ENCODE data around the gene KCNJ9.

DNA sequence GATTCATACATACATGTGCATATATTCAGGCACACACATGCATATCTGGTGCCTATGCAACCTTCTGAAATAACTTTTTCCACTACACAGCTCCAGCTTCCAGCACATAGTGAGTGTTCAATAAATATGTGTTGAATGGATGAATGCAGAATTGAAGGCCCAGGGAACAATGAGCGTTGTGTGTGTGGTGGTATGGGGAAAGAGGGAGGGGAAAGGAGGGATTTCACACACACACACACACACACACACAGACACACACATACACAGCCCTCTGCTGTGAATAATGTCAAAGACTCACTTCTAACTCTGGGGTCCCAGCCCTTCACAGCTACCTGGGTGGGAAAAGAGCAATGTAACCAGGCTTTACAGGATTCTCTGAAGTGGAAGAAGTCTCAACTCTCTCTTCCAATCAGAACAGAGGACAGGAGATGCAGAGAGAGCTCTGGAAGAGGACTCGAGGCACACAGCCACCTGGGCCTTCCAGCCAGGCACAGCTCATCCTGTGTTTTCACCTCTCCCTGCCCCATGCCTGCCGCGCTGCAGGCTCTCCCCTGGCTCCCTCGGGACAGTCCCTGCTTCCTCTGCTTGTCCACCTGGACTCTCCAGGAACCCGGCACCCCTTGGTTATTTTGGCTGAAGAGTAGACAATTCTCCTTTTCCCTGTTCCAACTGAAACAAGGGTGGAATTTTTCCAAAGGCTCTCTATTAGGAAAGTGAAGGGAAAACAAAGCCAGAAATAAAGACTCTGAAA, 22.5 kb downstream of the KCNJ9 start:
- TF ChIP-seq, protein P1, sequence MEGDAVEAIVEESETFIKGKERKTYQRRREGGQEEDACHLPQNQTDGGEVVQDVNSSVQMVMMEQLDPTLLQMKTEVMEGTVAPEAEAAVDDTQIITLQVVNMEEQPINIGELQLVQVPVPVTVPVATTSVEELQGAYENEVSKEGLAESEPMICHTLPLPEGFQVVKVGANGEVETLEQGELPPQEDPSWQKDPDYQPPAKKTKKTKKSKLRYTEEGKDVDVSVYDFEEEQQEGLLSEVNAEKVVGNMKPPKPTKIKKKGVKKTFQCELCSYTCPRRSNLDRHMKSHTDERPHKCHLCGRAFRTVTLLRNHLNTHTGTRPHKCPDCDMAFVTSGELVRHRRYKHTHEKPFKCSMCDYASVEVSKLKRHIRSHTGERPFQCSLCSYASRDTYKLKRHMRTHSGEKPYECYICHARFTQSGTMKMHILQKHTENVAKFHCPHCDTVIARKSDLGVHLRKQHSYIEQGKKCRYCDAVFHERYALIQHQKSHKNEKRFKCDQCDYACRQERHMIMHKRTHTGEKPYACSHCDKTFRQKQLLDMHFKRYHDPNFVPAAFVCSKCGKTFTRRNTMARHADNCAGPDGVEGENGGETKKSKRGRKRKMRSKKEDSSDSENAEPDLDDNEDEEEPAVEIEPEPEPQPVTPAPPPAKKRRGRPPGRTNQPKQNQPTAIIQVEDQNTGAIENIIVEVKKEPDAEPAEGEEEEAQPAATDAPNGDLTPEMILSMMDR (IDR thresholded peaks at IDR 0.05; ENCODE audit: low read depth, low read length, missing input control): no peak
- TF ChIP-seq TAF1 (conservative IDR thresholded peaks at IDR 0.05) (no peak), GABPA (IDR thresholded peaks at IDR 0.05 in 1 of 2, conservative IDR thresholded peaks at IDR 0.05 in 1 of 2) (no peak), RXRA (IDR thresholded peaks at IDR 0.05) (no peak), SP1 (IDR thresholded peaks at IDR 0.05) (no peak), RAD21 (IDR thresholded peaks at IDR 0.05) (no peak), JUND (IDR thresholded peaks at IDR 0.05) (no peak), HNF4A (conservative IDR thresholded peaks at IDR 0.05) (no peak), HNF4G (IDR thresholded peaks at IDR 0.05) (no peak)
- TF ChIP-seq, protein P2, sequence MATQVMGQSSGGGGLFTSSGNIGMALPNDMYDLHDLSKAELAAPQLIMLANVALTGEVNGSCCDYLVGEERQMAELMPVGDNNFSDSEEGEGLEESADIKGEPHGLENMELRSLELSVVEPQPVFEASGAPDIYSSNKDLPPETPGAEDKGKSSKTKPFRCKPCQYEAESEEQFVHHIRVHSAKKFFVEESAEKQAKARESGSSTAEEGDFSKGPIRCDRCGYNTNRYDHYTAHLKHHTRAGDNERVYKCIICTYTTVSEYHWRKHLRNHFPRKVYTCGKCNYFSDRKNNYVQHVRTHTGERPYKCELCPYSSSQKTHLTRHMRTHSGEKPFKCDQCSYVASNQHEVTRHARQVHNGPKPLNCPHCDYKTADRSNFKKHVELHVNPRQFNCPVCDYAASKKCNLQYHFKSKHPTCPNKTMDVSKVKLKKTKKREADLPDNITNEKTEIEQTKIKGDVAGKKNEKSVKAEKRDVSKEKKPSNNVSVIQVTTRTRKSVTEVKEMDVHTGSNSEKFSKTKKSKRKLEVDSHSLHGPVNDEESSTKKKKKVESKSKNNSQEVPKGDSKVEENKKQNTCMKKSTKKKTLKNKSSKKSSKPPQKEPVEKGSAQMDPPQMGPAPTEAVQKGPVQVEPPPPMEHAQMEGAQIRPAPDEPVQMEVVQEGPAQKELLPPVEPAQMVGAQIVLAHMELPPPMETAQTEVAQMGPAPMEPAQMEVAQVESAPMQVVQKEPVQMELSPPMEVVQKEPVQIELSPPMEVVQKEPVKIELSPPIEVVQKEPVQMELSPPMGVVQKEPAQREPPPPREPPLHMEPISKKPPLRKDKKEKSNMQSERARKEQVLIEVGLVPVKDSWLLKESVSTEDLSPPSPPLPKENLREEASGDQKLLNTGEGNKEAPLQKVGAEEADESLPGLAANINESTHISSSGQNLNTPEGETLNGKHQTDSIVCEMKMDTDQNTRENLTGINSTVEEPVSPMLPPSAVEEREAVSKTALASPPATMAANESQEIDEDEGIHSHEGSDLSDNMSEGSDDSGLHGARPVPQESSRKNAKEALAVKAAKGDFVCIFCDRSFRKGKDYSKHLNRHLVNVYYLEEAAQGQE (IDR thresholded peaks at IDR 0.05): no peak
- TF ChIP-seq, protein P3, sequence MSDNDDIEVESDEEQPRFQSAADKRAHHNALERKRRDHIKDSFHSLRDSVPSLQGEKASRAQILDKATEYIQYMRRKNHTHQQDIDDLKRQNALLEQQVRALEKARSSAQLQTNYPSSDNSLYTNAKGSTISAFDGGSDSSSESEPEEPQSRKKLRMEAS (IDR thresholded peaks at IDR 0.05): no peak
- TF ChIP-seq, protein P4, sequence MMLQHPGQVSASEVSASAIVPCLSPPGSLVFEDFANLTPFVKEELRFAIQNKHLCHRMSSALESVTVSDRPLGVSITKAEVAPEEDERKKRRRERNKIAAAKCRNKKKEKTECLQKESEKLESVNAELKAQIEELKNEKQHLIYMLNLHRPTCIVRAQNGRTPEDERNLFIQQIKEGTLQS (IDR thresholded peaks at IDR 0.05): no peak

Data from liver (tissue), 3 donors.